GM18499 (cell line): ENCODE measurements around the gene CXCL3.
"Not testable (repeated sequence)": the region's sequence is repeated elsewhere in the genome, so short reads cannot be mapped to it uniquely, and the experiment has no call there.

Experiments used
- ATAC-seq: cut with Tn5 transposase; IDR thresholded peaks from one replicate; pipeline ENCODE4 v1.9.1; 2021; ENCODE audit warnings: moderate number of reproducible peaks; ENCODE audit not compliant: insufficient read depth, unreplicated experiment

CXCL3 gene

GRCh38 chr4:74038425-74039314 lies at the start of gene CXCL3:
CXCL3 (minus strand) TSS chr4:74038689; CDS start chr4:74038611, 78 bp downstream.
- no peak for ATAC-seq

- ATAC-seq, result no peak
Measured at GRCh38 chr4:74087481-74087880, 49.0 kb upstream of the CXCL3 start.

GRCh38 chr4:74085669-74086068 lies 47.2 kb upstream of the CXCL3 start:
- no peak for ATAC-seq

- ATAC-seq, result no peak
Measured at GRCh38 chr4:74084984-74085383, 46.5 kb upstream of the CXCL3 start.

GRCh38 chr4:74083546-74083945 lies 45.1 kb upstream of the CXCL3 start:
- ATAC-seq, result no peak

- ATAC-seq, result no peak
Measured at GRCh38 chr4:74081035-74081434, 42.5 kb upstream of the CXCL3 start.

- not testable (repeated sequence) for ATAC-seq
Measured at GRCh38 chr4:74080351-74080750, 41.9 kb upstream of the CXCL3 start.

- ATAC-seq, result not testable (repeated sequence)
Measured at GRCh38 chr4:74079024-74079423, 40.5 kb upstream of the CXCL3 start.

- ATAC-seq, result no peak
Measured at GRCh38 chr4:74073358-74073757, 34.9 kb upstream of the CXCL3 start.

- no peak for ATAC-seq
Measured at GRCh38 chr4:74072739-74073138, 34.2 kb upstream of the CXCL3 start.

GRCh38 chr4:74067586-74067985 lies 29.1 kb upstream of the CXCL3 start:
- no peak for ATAC-seq

GRCh38 chr4:74066232-74066631 lies 27.7 kb upstream of the CXCL3 start:
- no peak for ATAC-seq

- ATAC-seq, result no peak
Measured at GRCh38 chr4:74065115-74065642, 26.7 kb upstream of the CXCL3 start.

GRCh38 chr4:74063859-74064258 lies 25.4 kb upstream of the CXCL3 start:
- ATAC-seq, result no peak

- ATAC-seq, result no peak
Measured at GRCh38 chr4:74062953-74063352, 24.5 kb upstream of the CXCL3 start.

GRCh38 chr4:74061430-74061829 lies 22.9 kb upstream of the CXCL3 start:
- ATAC-seq, result no peak

GRCh38 chr4:74059161-74059829 lies 20.8 kb upstream of the CXCL3 start:
- no peak for ATAC-seq

GRCh38 chr4:74058048-74058651 lies 19.7 kb upstream of the CXCL3 start:
- no peak for ATAC-seq

GRCh38 chr4:74057588-74057987 lies 19.1 kb upstream of the CXCL3 start:
- no peak for ATAC-seq

GRCh38 chr4:74056858-74057562 lies 18.5 kb upstream of the CXCL3 start:
- no peak for ATAC-seq
